Calu3 (cell line): ENCODE data around the gene FBXW2. TPM values are rescaled to one million over a fixed set of nuclear protein-coding genes. Genes with fewer than 3 reads are reported as not detected.

ENCODE experiments used
- BruUV-seq: library from RNA; stranded (reverse); fragments of 400-500 nt; replicated peaks from 2 replicates; lab custom pipeline; 2021; lab: Mats Ljungman, UMichigan
- CTCF ChIA-PET: fragments of 300-600 bp; sonication (Branson Sonifier 250); formaldehyde crosslinking; loops from one replicate; lab custom pipeline; 2022; ENCODE audit warnings: antibody characterized with exemption; lab: Charles Lee
- DNase-seq: peaks from one replicate; pipeline ENCODE4 v3.0.0; 2022
- H3K27ac Mint-ChIP-seq: one replicate; pipeline ENCODE4 v1.8.0; 2022; ENCODE audit warnings: mixed read lengths; ENCODE audit not compliant: unreplicated experiment
- H3K27me3 Mint-ChIP-seq: one replicate; pipeline ENCODE4 v1.8.0; 2022; ENCODE audit warnings: mixed read lengths; ENCODE audit not compliant: unreplicated experiment
- H3K36me3 Mint-ChIP-seq: one replicate; pipeline ENCODE4 v1.8.0; 2022; ENCODE audit warnings: mild to moderate bottlenecking, moderate library complexity, mixed read lengths; ENCODE audit not compliant: insufficient read depth, unreplicated experiment
- H3K4me1 Mint-ChIP-seq: one replicate; pipeline ENCODE4 v1.8.0; 2022; ENCODE audit warnings: mild to moderate bottlenecking, low read depth, mixed read lengths; ENCODE audit not compliant: unreplicated experiment
- H3K4me3 Mint-ChIP-seq: one replicate; pipeline ENCODE4 v1.8.0; 2022; ENCODE audit warnings: mild to moderate bottlenecking, low read depth, moderate library complexity, mixed read lengths; ENCODE audit not compliant: unreplicated experiment
- H3K9me3 Mint-ChIP-seq: one replicate; pipeline ENCODE4 v1.8.0; 2022; ENCODE audit warnings: low read depth, mixed read lengths; ENCODE audit not compliant: unreplicated experiment
- intact Hi-C: fragments of 100-400 bp; cut with micrococcal nuclease; formaldehyde crosslinking; loops from one replicate; pipeline ENCODE4 v1.10.0; 2022; ENCODE audit not compliant: unreplicated experiment
- total RNA-seq: library from RNA; stranded (reverse); gene quantifications from 2 replicates; pipeline ENCODE4 v1.2.3, GENCODE V29; 2022
- TF ChIP-seq, protein P1 (sequence below): fragments of 200-600 bp; IDR thresholded peaks from one replicate; pipeline ENCODE4 v1.8.0; 2022; ENCODE audit warnings: antibody characterized with exemption; ENCODE audit not compliant: unreplicated experiment

The FBXW2 gene
- total RNA-seq, 1 experiment from 2014 or later, result 44.8 TPM

DNA sequence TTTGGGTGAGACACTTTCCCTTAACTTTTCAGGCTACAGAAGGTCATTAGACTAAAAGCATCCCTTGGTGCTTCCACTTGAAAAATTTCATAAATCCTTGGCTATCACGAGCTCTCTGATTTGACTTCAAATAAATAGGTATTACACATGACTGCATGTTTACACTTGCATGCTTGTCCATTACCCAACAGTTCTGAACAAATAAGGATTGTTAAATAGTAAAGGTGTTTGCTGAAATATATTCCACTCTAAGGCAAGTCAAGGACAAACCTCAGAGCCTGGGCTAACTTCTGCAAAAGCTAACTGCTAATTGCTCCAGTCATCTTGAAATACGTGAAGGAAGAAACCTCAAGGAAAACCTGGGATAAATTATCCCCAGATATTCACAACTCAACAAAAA, 14.5 kb downstream of the FBXW2 start:
- TF ChIP-seq, protein P1, sequence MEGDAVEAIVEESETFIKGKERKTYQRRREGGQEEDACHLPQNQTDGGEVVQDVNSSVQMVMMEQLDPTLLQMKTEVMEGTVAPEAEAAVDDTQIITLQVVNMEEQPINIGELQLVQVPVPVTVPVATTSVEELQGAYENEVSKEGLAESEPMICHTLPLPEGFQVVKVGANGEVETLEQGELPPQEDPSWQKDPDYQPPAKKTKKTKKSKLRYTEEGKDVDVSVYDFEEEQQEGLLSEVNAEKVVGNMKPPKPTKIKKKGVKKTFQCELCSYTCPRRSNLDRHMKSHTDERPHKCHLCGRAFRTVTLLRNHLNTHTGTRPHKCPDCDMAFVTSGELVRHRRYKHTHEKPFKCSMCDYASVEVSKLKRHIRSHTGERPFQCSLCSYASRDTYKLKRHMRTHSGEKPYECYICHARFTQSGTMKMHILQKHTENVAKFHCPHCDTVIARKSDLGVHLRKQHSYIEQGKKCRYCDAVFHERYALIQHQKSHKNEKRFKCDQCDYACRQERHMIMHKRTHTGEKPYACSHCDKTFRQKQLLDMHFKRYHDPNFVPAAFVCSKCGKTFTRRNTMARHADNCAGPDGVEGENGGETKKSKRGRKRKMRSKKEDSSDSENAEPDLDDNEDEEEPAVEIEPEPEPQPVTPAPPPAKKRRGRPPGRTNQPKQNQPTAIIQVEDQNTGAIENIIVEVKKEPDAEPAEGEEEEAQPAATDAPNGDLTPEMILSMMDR, result no peak
- no TSS peak for BruUV-seq
- no peaks in the 10 kb centered on the region for H3K27me3 Mint-ChIP-seq

DNA sequence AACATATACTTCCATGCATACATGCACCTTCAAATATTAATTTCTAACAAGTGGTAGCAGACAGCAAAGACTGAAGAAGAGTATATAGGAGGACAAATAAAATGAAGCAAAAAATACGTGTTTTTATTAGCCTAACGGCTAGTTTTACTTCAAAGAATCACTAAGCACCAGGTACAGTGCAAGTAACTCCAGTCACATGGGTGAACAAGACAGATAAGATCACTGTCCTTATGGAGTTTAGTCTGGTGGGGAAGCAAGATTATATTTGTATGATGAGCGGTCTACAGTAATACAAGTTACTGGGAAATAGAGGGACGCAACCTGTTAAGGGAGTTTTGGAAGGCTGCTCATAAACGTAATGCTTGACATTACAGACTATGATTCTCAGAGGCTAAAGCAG, 16.0 kb downstream of the FBXW2 start:
- no TSS peak for BruUV-seq
- intact Hi-C loops, result no loop called here
- Mint-ChIP-seq H3K36me3 (peaks cover 18% of the 10 kb centered on the region), H3K4me3 (no peak overlapping the region), H3K4me1 (no peaks in the 10 kb centered on the region), H3K27me3 (no peaks in the 10 kb centered on the region), H3K9me3 (no peaks in the 10 kb centered on the region), H3K27ac (no peak overlapping the region)
- no peak for DNase-seq
- TF ChIP-seq, protein P1, result no peak
- CTCF ChIA-PET, result no interaction called here

More for the DNA sequence above, 14.5 kb downstream of the FBXW2 start:
- no peak overlapping the region for H3K4me3 Mint-ChIP-seq
- H3K36me3 Mint-ChIP-seq, result peaks cover 14% of the 10 kb centered on the region
- no peaks in the 10 kb centered on the region for H3K4me1 Mint-ChIP-seq
- intact Hi-C loops, result no loop called here
- H3K27ac Mint-ChIP-seq, result no peak overlapping the region
- DNase-seq, result no peak
- CTCF ChIA-PET, result no interaction called here
- H3K9me3 Mint-ChIP-seq, result no peaks in the 10 kb centered on the region

DNA sequence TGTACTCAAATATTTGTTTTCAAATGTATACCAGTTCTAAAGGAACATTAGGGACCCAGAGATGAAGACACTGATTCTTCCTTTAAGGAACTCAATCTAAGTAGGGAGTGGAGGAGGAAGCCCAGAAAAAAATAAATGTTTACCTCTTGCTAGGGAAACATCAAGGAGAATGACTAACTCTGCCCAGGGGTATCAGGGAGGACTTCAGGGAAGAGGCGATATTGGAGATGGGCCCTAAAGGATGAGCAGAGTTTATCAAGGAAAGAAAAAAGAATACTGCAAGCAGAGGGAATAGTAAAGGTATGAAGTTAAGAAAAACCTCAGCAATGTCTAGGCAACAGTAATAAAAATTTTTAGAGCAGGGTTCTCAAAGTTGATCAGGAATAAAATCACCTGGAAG, 16.4 kb downstream of the FBXW2 start:
- peaks cover 20% of the 10 kb centered on the region for H3K36me3 Mint-ChIP-seq
- no TSS peak for BruUV-seq
- TF ChIP-seq, protein P1, result no peak
- no peaks in the 10 kb centered on the region for H3K4me1 Mint-ChIP-seq
- no peaks in the 10 kb centered on the region for H3K9me3 Mint-ChIP-seq
- no peak overlapping the region for H3K27ac Mint-ChIP-seq
- CTCF ChIA-PET, result no interaction called here
- intact Hi-C loops, result no loop called here
- no peak for DNase-seq
- H3K4me3 Mint-ChIP-seq, result no peak overlapping the region
- no peaks in the 10 kb centered on the region for H3K27me3 Mint-ChIP-seq

DNA sequence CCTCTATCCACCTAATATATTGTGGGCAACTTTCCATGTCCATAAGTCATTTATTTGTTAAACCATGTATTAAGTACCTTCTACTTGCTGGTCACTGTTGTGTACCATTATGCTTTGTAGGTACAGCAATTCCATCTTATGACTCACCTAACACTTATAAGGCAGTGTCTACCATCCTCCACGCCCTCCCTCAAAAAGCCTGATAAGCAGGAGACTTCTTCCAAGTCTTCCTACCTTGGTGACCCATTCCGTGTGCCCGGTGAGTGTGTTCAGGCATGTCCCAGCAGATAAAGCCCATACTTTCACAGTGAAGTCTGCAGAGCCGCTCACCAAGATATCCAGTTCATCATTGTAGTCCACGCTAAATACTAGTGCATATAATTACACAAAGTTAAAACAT, 17.4 kb downstream of the FBXW2 start:
- H3K36me3 Mint-ChIP-seq, result peaks cover 20% of the 10 kb centered on the region
- no peak for DNase-seq
- BruUV-seq, result no TSS peak
- TF ChIP-seq, protein P1, result no peak
- CTCF ChIA-PET, result no interaction called here
- no peaks in the 10 kb centered on the region for H3K27me3 Mint-ChIP-seq
- H3K27ac Mint-ChIP-seq, result no peak overlapping the region
- H3K4me1 Mint-ChIP-seq, result no peaks in the 10 kb centered on the region
- H3K4me3 Mint-ChIP-seq, result no peak overlapping the region
- H3K9me3 Mint-ChIP-seq, result no peaks in the 10 kb centered on the region
- intact Hi-C loops, result no loop called here
